T-helper 1 cell treated with Interleukin-12 subunit alpha and Interleukin-12 subunit beta and Interleukin-4 antibody, amounts not matched to agents 30 μg/mL and 1 μg/mL, for 36 hours (primary cell): Measurements from ENCODE around the gene ITLN2.
A peak's percentile ranks its signal among the peaks of the same experiment; 100 is the strongest.
"Not testable (repeated sequence)": the region's sequence is repeated elsewhere in the genome, so short reads cannot be mapped to it uniquely, and the experiment has no call there.

Source experiments
- H3K27ac Mint-ChIP-seq: one replicate; pipeline ENCODE4 v1.8.0; 2021; ENCODE audit warnings: mild to moderate bottlenecking, mixed read lengths
- H3K27me3 Mint-ChIP-seq: one replicate; pipeline ENCODE4 v1.8.0; 2021; ENCODE audit warnings: low read depth, mixed read lengths
- H3K36me3 Mint-ChIP-seq: one replicate; pipeline ENCODE4 v1.8.0; 2021; ENCODE audit warnings: low read depth, mixed read lengths
- H3K4me1 Mint-ChIP-seq: one replicate; pipeline ENCODE4 v1.8.0; 2021; ENCODE audit warnings: low read depth, mixed read lengths
- H3K4me3 Mint-ChIP-seq: one replicate; pipeline ENCODE4 v1.8.0; 2021; ENCODE audit warnings: mild to moderate bottlenecking, moderate library complexity, mixed read lengths
- H3K9me3 Mint-ChIP-seq: one replicate; pipeline ENCODE4 v1.8.0; 2021; ENCODE audit warnings: mixed read lengths

Gene ITLN2

DNA sequence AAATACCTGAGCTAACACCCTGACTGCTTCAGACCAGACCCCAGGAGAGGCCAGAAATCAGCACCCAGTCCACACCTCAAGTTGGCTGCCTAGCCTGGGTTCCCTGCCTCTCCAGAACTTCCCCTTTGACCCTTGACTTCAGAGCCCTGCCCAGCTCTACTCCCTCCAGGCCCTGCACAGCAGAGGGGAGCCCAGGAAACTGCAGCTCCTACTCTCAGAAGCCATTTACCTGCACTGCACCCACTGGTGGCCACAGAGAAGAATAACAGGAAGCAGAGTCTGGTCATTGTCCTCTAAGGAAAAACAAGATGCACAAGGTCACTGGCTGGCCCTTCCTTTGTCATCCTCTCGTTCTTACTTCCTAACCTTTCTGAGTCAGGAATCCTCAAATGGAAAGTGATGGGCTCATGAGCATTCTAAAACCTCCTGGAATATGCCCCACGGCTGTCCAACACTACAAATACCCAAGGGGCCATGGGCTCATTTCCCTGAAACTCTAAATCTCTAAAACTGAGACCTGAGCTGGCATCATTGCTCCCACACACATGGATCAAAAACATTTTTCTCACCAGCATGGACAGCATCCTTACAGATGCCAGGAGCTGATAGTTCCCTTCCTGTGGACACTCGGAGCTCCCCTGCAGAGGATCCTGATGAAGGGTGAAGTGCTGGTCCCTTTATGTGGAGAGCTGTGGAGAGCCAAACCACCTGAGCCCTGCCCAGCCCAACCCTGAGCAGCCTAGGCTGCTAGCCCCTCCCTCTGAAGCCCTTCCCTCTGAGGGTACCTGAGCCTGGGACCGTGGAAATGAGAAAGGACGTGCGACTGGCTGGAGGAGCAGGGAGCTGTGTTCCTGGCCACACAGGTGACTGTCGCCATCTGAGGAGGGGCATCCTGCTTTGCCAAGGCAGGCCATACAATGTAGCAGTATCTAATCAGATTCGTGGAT lies at the start of gene ITLN2:
Gene ITLN2 (minus strand): TSS at position 652 of the 947 bp plus-strand sequence. CDS start 68 bp downstream, at position 584.
- Mint-ChIP-seq H3K4me3 (no peak within 1 kb of the TSS), H3K4me1 (peaks cover 4% of the 10 kb centered on the region), H3K27ac (no peak within 1 kb of the TSS), H3K27me3 (no peaks in the 10 kb centered on the region), H3K36me3 (no peaks in the 10 kb centered on the region), H3K9me3 (no peaks in the 10 kb centered on the region)

DNA sequence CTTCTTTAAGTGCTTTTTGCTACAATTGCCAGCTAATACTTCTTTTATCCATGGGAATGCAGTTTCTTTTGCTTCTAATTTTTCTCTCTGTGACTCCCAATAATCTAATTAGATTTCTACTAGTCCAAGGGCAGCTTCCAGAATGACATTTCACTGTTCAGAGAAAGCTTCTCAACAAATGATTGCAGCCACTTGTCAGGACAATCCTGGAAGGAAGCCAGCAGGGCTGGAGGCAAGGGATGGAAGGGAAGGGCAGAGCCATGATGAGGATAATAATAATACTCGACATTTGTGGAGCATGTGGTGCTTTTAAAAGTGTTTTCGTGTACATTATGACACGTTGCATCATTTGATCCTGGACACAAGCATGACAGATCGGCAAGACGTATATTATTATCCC lies 46.9 kb upstream of the ITLN2 start:
- peaks cover 12% of the 10 kb centered on the region for H3K36me3 Mint-ChIP-seq
- H3K9me3 Mint-ChIP-seq = no peaks in the 10 kb centered on the region
- H3K4me3 Mint-ChIP-seq = no peak overlapping the region
- H3K27ac Mint-ChIP-seq = no peak overlapping the region
- no peaks in the 10 kb centered on the region for H3K27me3 Mint-ChIP-seq
- H3K4me1 Mint-ChIP-seq = peaks cover 6% of the 10 kb centered on the region

DNA sequence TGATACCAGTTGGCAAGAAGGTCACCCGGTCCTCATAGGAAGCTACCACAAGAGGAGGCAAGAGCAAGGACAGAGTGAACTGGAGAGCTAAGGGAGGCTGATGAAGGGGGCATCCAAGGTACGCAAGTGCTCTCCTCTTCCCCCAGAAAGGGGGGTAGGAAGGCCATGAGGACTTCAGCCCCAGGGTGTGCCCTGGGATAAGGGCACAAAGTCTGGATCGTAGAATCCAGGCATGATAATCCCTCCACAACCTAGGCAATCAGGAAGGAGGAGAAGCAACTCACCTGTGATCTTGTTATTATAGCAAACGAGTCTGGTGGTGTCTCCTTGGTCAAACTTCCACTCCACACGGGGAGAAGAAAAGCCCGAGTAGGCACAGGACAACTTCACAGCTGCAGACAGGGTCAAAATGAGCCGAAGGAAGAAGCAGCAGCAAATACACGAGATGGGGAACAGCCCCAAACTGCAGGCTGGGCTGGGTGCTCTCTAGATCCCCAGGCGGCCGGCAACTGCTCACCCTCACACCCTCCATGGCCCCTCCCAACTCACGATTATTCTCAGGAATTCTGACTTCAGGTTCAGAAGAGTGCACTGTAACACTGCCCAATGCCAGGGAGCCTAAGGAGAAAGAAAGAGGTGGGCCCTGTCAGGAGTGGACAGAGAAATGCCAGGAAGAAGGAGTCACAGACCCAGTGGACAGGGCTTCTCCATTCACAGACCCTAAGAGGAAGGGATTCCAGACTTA lies 46.3 kb upstream of the ITLN2 start:
- no peak overlapping the region for H3K27ac Mint-ChIP-seq
- H3K27me3 Mint-ChIP-seq = no peaks in the 10 kb centered on the region
- no peaks in the 10 kb centered on the region for H3K9me3 Mint-ChIP-seq
- H3K4me1 Mint-ChIP-seq = peaks cover 6% of the 10 kb centered on the region
- H3K4me3 Mint-ChIP-seq = no peak overlapping the region
- H3K36me3 Mint-ChIP-seq = peaks cover 12% of the 10 kb centered on the region

DNA sequence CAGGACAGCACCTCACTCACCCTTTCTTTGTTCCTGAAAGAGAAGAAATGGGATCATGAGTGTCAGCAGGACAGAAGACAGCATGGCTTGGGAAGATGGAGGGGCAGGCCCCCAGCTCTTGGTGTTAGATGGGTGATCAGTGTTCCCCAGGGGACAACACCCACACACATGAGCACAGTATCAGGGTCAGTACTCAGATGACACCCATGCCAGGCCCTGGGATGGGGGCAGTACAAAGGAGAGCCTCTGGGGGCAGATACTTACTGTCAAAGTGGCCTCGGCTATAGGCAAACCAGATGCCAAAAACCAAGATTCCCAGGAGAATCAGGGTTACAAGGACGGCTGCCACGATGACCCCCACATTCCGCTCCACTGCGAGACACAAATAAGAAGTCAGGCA lies 44.8 kb upstream of the ITLN2 start:
- Mint-ChIP-seq H3K4me1 (peaks cover 6% of the 10 kb centered on the region), H3K36me3 (peaks cover 14% of the 10 kb centered on the region), H3K27me3 (no peaks in the 10 kb centered on the region), H3K27ac (no peak overlapping the region), H3K9me3 (no peaks in the 10 kb centered on the region), H3K4me3 (no peak overlapping the region)

GRCh38 chr1:160997323-160998038 lies 42.9 kb upstream of the ITLN2 start:
- Mint-ChIP-seq H3K9me3 (no peaks in the 10 kb centered on the region), H3K27me3 (no peaks in the 10 kb centered on the region), H3K36me3 (peaks cover 14% of the 10 kb centered on the region), H3K27ac (peak overlapping the region; percentile 18), H3K4me3 (no peak overlapping the region), H3K4me1 (peaks cover 6% of the 10 kb centered on the region)

- H3K36me3 Mint-ChIP-seq = peaks cover 14% of the 10 kb centered on the region
- no peak overlapping the region for H3K4me3 Mint-ChIP-seq
- peak overlapping the region; percentile 2 for H3K27ac Mint-ChIP-seq
- peaks cover 6% of the 10 kb centered on the region for H3K4me1 Mint-ChIP-seq
- H3K9me3 Mint-ChIP-seq = no peaks in the 10 kb centered on the region
- H3K27me3 Mint-ChIP-seq = no peaks in the 10 kb centered on the region
Measured at GRCh38 chr1:160996178-160996577, 41.6 kb upstream of the ITLN2 start.

DNA sequence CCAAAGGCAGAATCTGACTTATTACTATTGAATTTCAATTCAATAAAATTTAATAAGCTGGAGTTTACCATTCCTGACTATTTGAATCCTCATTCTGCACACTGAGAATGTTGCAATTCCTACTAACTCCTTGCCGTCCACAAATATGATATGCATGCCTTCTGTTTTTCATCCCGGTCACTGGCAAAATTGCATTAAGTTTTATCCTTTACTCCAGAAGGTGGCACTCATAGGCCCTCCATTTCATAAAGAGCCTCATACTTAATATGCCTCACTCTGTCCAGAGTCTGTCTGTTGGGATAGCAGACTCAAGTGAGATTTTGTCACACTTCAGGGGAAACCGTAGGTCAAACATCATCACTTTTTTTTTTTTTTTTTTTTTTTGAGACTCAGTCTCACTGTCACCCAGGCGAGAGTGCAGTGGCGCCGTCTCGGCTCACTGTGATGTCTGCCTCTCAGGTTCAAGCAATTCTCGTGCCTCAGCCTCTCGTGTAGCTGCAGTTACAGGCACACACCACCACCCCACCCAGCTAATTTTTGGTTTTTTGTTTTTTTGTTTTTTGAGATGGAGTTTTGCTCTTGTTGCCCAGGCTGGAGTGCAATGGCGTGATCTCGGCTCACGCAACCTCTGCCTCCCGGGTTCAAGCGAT lies 39.1 kb upstream of the ITLN2 start:
- no peaks in the 10 kb centered on the region for H3K27me3 Mint-ChIP-seq
- H3K4me1 Mint-ChIP-seq = peaks cover 9% of the 10 kb centered on the region
- peaks cover 2% of the 10 kb centered on the region for H3K36me3 Mint-ChIP-seq
- no peak overlapping the region for H3K27ac Mint-ChIP-seq
- H3K4me3 Mint-ChIP-seq = no peak overlapping the region
- H3K9me3 Mint-ChIP-seq = no peaks in the 10 kb centered on the region

- H3K27ac Mint-ChIP-seq, H3K9me3 Mint-ChIP-seq, H3K36me3 Mint-ChIP-seq, H3K4me1 Mint-ChIP-seq, H3K27me3 Mint-ChIP-seq, H3K4me3 Mint-ChIP-seq: not testable (repeated sequence)
Measured at GRCh38 chr1:160992036-160992435, 37.4 kb upstream of the ITLN2 start.

- Mint-ChIP-seq H3K9me3 (no peaks in the 10 kb centered on the region), H3K4me1 (peaks cover 3% of the 10 kb centered on the region), H3K27me3 (peaks cover 15% of the 10 kb centered on the region), H3K27ac (no peak overlapping the region), H3K4me3 (no peak overlapping the region), H3K36me3 (no peaks in the 10 kb centered on the region)
Measured at GRCh38 chr1:160987359-160988050, 32.9 kb upstream of the ITLN2 start.

GRCh38 chr1:160985723-160986122 lies 31.1 kb upstream of the ITLN2 start:
- H3K36me3 Mint-ChIP-seq = no peaks in the 10 kb centered on the region
- no peak overlapping the region for H3K4me3 Mint-ChIP-seq
- peaks cover 6% of the 10 kb centered on the region for H3K4me1 Mint-ChIP-seq
- no peaks in the 10 kb centered on the region for H3K9me3 Mint-ChIP-seq
- H3K27me3 Mint-ChIP-seq = peaks cover 32% of the 10 kb centered on the region
- H3K27ac Mint-ChIP-seq = no peak overlapping the region

DNA sequence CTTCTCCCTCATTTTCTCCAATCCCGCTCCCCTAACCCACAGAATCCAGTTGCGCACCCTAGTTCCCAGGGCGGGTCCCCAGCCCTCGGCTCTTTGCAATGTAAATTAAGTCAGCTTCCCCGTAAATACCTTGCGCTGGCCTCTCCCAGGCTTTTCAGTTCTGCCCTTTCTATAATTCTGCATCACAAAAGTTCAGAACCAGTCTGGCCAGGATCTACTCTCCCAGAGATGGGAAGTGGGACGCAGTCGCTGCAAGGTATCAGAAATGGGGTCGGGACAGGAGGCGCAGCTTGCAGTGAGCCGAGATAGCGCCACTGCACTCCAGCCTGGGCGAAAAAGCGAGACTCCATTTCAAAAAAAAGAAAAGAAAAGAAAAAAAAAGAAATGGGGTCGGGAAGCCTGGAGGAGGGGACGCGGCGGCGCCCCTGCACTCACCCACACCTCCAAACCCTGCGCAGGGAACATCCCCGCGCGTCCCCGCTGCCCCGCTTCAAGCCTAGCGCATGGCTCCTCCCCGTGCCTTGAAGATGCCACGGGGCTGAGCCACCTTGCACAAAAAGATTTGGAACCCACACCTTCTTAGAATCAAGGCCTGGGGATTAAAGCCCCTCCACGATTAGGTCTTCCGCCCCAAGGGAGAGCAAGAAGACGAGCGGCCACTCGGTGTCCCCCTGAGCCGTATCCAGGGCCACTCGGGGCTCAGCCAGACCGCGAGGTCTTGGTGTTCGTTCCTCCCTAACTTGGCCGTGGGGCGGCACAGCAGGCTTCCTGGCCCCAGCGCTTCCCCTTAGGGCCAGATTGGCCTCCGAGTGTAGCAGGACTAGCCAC lies 27.2 kb upstream of the ITLN2 start:
- Mint-ChIP-seq H3K4me3 (peak overlapping the region; percentile 60), H3K27me3 (peaks cover 35% of the 10 kb centered on the region), H3K36me3 (no peaks in the 10 kb centered on the region), H3K27ac (no peak overlapping the region), H3K4me1 (peaks cover 3% of the 10 kb centered on the region), H3K9me3 (no peaks in the 10 kb centered on the region)

- Mint-ChIP-seq H3K9me3 (no peaks in the 10 kb centered on the region), H3K4me1 (peaks cover 3% of the 10 kb centered on the region), H3K4me3 (no peak overlapping the region), H3K27ac (no peak overlapping the region), H3K36me3 (no peaks in the 10 kb centered on the region), H3K27me3 (peaks cover 37% of the 10 kb centered on the region)
Measured at GRCh38 chr1:160979286-160979685, 24.7 kb upstream of the ITLN2 start.

- no peaks in the 10 kb centered on the region for H3K9me3 Mint-ChIP-seq
- no peaks in the 10 kb centered on the region for H3K36me3 Mint-ChIP-seq
- peaks cover 32% of the 10 kb centered on the region for H3K27me3 Mint-ChIP-seq
- H3K4me1 Mint-ChIP-seq = peaks cover 3% of the 10 kb centered on the region
- no peak overlapping the region for H3K4me3 Mint-ChIP-seq
- H3K27ac Mint-ChIP-seq = no peak overlapping the region
Measured at GRCh38 chr1:160978510-160978927, 23.9 kb upstream of the ITLN2 start.
